Stimulated activated CD8-positive, alpha-beta memory T cell treated with anti-CD3 and anti-CD28 coated beads, Interleukin-12 subunit alpha, Interleukin-12 subunit beta, amount 100 ng/mL, for 24 hours (primary cell): ENCODE measurements around the gene BMP5.

Experiments used
- DNase-seq: peaks from one replicate; pipeline ENCODE4 v3.0.0-alpha.2; 2020; ENCODE audit errors: extremely low read depth

Gene BMP5

GRCh38 chr6:55811074-55811473, 64.3 kb downstream of the BMP5 start:
- no peak for DNase-seq

GRCh38 chr6:55802259-55802658, 73.1 kb downstream of the BMP5 start:
- DNase-seq: no peak

- DNase-seq: no peak
Observed at GRCh38 chr6:55798571-55798970, 76.8 kb downstream of the BMP5 start.

GRCh38 chr6:55794136-55794812, 81.1 kb downstream of the BMP5 start:
- DNase-seq: no peak

GRCh38 chr6:55785273-55785672, 90.1 kb downstream of the BMP5 start:
- no peak for DNase-seq

- DNase-seq: no peak
Observed at GRCh38 chr6:55782275-55782674, 93.1 kb downstream of the BMP5 start.

GRCh38 chr6:55778705-55779104, 96.7 kb downstream of the BMP5 start:
- no peak for DNase-seq

GRCh38 chr6:55777469-55777868, 97.9 kb downstream of the BMP5 start:
- DNase-seq: no peak

- no peak for DNase-seq
Observed at GRCh38 chr6:55776113-55776512, 99.3 kb downstream of the BMP5 start.

- no peak for DNase-seq
Observed at GRCh38 chr6:55775029-55775318, 100.4 kb downstream of the BMP5 start.

- DNase-seq: no peak
Observed at GRCh38 chr6:55774286-55775028, 100.9 kb downstream of the BMP5 start.

- no peak for DNase-seq
Observed at GRCh38 chr6:55773620-55774216, 101.7 kb downstream of the BMP5 start.

- DNase-seq: no peak
Observed at GRCh38 chr6:55772730-55773129, 102.7 kb downstream of the BMP5 start.

GRCh38 chr6:55759536-55759935, 115.9 kb downstream of the BMP5 start:
- DNase-seq: no peak

- no peak for DNase-seq
Observed at GRCh38 chr6:55758156-55758937, 117.0 kb downstream of the BMP5 start.

GRCh38 chr6:55756531-55757031, 118.8 kb downstream of the BMP5 start:
- no peak for DNase-seq

- no peak for DNase-seq
Observed at GRCh38 chr6:55748880-55749279, 126.5 kb downstream of the BMP5 start.

GRCh38 chr6:55746473-55746872, 128.9 kb downstream of the BMP5 start:
- no peak for DNase-seq

GRCh38 chr6:55734256-55734655, 141.1 kb downstream of the BMP5 start:
- DNase-seq: no peak

GRCh38 chr6:55729665-55730064, 145.7 kb downstream of the BMP5 start:
- DNase-seq: no peak

GRCh38 chr6:55726144-55726543, 149.2 kb downstream of the BMP5 start:
- no peak for DNase-seq

- DNase-seq: no peak
Observed at GRCh38 chr6:55714831-55715230, 160.6 kb downstream of the BMP5 start.
